Panc1 (cell line): Measurements from ENCODE around the gene SWI5.

Source experiments
- CTCF ChIP-seq: fragments of 450-650 bp; IDR thresholded peaks from 2 replicates; pipeline ENCODE4 v1.5.1; 2017; ENCODE audit warnings: mild to moderate bottlenecking
- POLR2AphosphoS5 ChIP-seq: IDR thresholded peaks from 2 replicates; pipeline ENCODE4 v1.6.1; 2012; ENCODE audit warnings: mild to moderate bottlenecking, low read depth, low read length, moderate library complexity
- REST ChIP-seq, 2 experiments: IDR thresholded peaks; 2 replicates each; pipeline ENCODE4 v1.6.1; 2011 to 2012; ENCODE audit warnings: low read depth in 2 of 2, control low read depth in 1 of 2, low read length in 1 of 2, mild to moderate bottlenecking in 1 of 2, moderate library complexity in 1 of 2; ENCODE audit not compliant: insufficient read depth in 1 of 2
- SIN3A ChIP-seq: IDR thresholded peaks from 2 replicates; pipeline ENCODE4 v1.6.1; 2012; ENCODE audit warnings: low read depth, mild to moderate bottlenecking, low read length, moderate library complexity, borderline replicate concordance; ENCODE audit not compliant: insufficient read depth
- TCF7L2 ChIP-seq: IDR thresholded peaks from 2 replicates; pipeline ENCODE4 v1.6.1; 2011; ENCODE audit warnings: mild to moderate bottlenecking, low read depth, low read length, inconsistent platforms

- TF ChIP-seq CTCF = no peak
- TF ChIP-seq REST (IDR thresholded peaks at IDR 0.05; ENCODE audit: insufficient read depth in 1 of 2, low read depth in 2 of 2, low read length in 1 of 2) = no peak
- TF ChIP-seq TCF7L2 = no peak
- TF ChIP-seq POLR2AphosphoS5 = no peak
- TF ChIP-seq SIN3A = no peak
Observed at GRCh38 chr9:128247226-128247803, 28.8 kb upstream of the SWI5 start.
